Measurements from ENCODE around the gene CDH5. TPM values are rescaled to one million over a fixed set of nuclear protein-coding genes. Genes with fewer than 3 reads are reported as not detected.

Gene CDH5
- total and polyA plus RNA-seq, 2 donors (not counting 3 experiments of a cell fraction or from before 2014, with no cell fraction given): 765 to 815 TPM

- POLR2A ChIA-PET: no interaction called here
- no peaks in the 10 kb centered on the region for H3K4me1 ChIP-seq (ENCODE audit: control insufficient read depth, extremely low read depth, insufficient read depth, low read length)
- H3K79me2 ChIP-seq (ENCODE audit: control insufficient read depth, insufficient read depth, low read length): no peaks in the 10 kb centered on the region
- CTCF ChIA-PET: no interaction called here
- no peak overlapping the region for H2AFZ ChIP-seq (ENCODE audit: low read depth, low read length)
- BruUV-seq (replicated peaks): no TSS peak
- H3K9me1 ChIP-seq (replicated peaks; ENCODE audit: control insufficient read depth, extremely low read depth, insufficient read depth, low read length): no peaks in the 10 kb centered on the region
- no peak overlapping the region for H3K4me2 ChIP-seq (ENCODE audit: insufficient read depth, low read length)
- H3K27ac ChIP-seq (ENCODE audit: insufficient read depth, low read depth, low read length): no peak overlapping the region
- H4K20me1 ChIP-seq (replicated peaks; ENCODE audit: control insufficient read depth, extremely low read depth, insufficient read depth, low read length): no peaks in the 10 kb centered on the region
- H3K36me3 ChIP-seq (ENCODE audit: control insufficient read depth in 2 of 2, extremely low read depth in 1 of 2, insufficient read depth in 2 of 2, low read length in 2 of 2): no peaks in the 10 kb centered on the region
- H3K9me3 ChIP-seq (replicated peaks; ENCODE audit: control insufficient read depth, insufficient read depth, low read length): no peaks in the 10 kb centered on the region
- DNase-seq (ENCODE audit: low read depth, low spot score) (no peak), FAIRE-seq (no peak)
- dilution Hi-C loops (cut with MboI; ENCODE audit: extremely low pct_ligation_motif_present, low sequenced_read_pairs) (no loop called here), intact Hi-C loops (cut with micrococcal nuclease) (no loop called here)
- H3K9ac ChIP-seq (replicated peaks; ENCODE audit: extremely low read depth, insufficient read depth, low read length): no peak overlapping the region
- H3K4me3 ChIP-seq (replicated peaks in 1 of 3; ENCODE audit: insufficient read depth in 1 of 3, low read depth in 1 of 3, low read length in 3 of 3): no peak overlapping the region
- TF ChIP-seq JUN (IDR thresholded peaks at IDR 0.05; ENCODE audit: borderline replicate concordance, insufficient read depth, insufficient read length, low read depth): no peak
- TF ChIP-seq CTCF (IDR thresholded peaks at IDR 0.05; ENCODE audit: extremely low read depth in 1 of 2, insufficient read depth in 1 of 2, low read depth in 1 of 2, low read length in 2 of 2): no peak
- TF ChIP-seq FOS (IDR thresholded peaks at IDR 0.05; ENCODE audit: borderline replicate concordance, insufficient read depth, low read length): no peak
- TF ChIP-seq POLR2AphosphoS5 (IDR thresholded peaks at IDR 0.05; ENCODE audit: insufficient read depth, low read depth, low read length): no peak
- TF ChIP-seq MAX (IDR thresholded peaks at IDR 0.05; ENCODE audit: insufficient read depth, insufficient read length): no peak
- no peak for TF ChIP-seq POLR2A (IDR thresholded peaks at IDR 0.05; ENCODE audit: low read depth, low read length)
- TF ChIP-seq GATA2 (IDR thresholded peaks at IDR 0.05; ENCODE audit: insufficient read depth, insufficient read length, low read depth, low read length): no peak
- no peak for TF ChIP-seq MYC (IDR thresholded peaks at IDR 0.05; ENCODE audit: low read depth, low read length)
- TF ChIP-seq EZH2 (IDR thresholded peaks at IDR 0.05; ENCODE audit: borderline replicate concordance, low read depth, low read length, severe bottlenecking): no peak
- H3K27me3 ChIP-seq (ENCODE audit: control insufficient read depth in 2 of 2, insufficient read depth in 2 of 2, low read length in 2 of 2): peaks cover 3 to 8% of the 10 kb centered on the region in 2 experiments
Observed at GRCh38 chr16:66437391-66437945, 71.0 kb downstream of the CDH5 start.

All from endothelial cell of umbilical vein (primary cell).